ENCODE data around the gene VENTX. TPM values are rescaled to one million over a fixed set of nuclear protein-coding genes. Genes with fewer than 3 reads are reported as not detected.

Gene VENTX
- total RNA-seq, 1 experiment from 2014 or later = 25.0 TPM

- no peak for DNase-seq
- Histone ChIP-seq H3K36me3 (replicated peaks; ENCODE audit: control insufficient read depth, insufficient read depth, low read length) (no peaks in the 10 kb centered on the region), H3K4me3 (ENCODE audit: insufficient read depth, low read depth, low read length) (no peak overlapping the region), H3K27me3 (ENCODE audit: control insufficient read depth, insufficient read depth, low read length) (no peaks in the 10 kb centered on the region)
Measured at GRCh38 chr10:133270773-133271297, 33.2 kb downstream of the VENTX start.

GRCh38 chr10:133271521-133272300, 34.1 kb downstream of the VENTX start:
- peak; percentile 91 for DNase-seq
- Histone ChIP-seq H3K36me3 (replicated peaks; ENCODE audit: control insufficient read depth, insufficient read depth, low read length) (no peaks in the 10 kb centered on the region), H3K4me3 (ENCODE audit: insufficient read depth, low read depth, low read length) (no peak overlapping the region), H3K27me3 (ENCODE audit: control insufficient read depth, insufficient read depth, low read length) (peaks cover 8% of the 10 kb centered on the region)

GRCh38 chr10:133272301-133272963, 34.8 kb downstream of the VENTX start:
- H3K4me3 ChIP-seq (ENCODE audit: insufficient read depth, low read depth, low read length) = no peak overlapping the region
- H3K36me3 ChIP-seq (replicated peaks; ENCODE audit: control insufficient read depth, insufficient read depth, low read length) = no peaks in the 10 kb centered on the region
- DNase-seq = no peak
- peaks cover 8% of the 10 kb centered on the region for H3K27me3 ChIP-seq (ENCODE audit: control insufficient read depth, insufficient read depth, low read length)

GRCh38 chr10:133272964-133273420, 35.3 kb downstream of the VENTX start:
- peaks cover 8% of the 10 kb centered on the region for H3K27me3 ChIP-seq (ENCODE audit: control insufficient read depth, insufficient read depth, low read length)
- no peak for DNase-seq
- no peaks in the 10 kb centered on the region for H3K36me3 ChIP-seq (replicated peaks; ENCODE audit: control insufficient read depth, insufficient read depth, low read length)
- H3K4me3 ChIP-seq (ENCODE audit: insufficient read depth, low read depth, low read length) = no peak overlapping the region

GRCh38 chr10:133273534-133274143, 36.0 kb downstream of the VENTX start:
- no peaks in the 10 kb centered on the region for H3K36me3 ChIP-seq (replicated peaks; ENCODE audit: control insufficient read depth, insufficient read depth, low read length)
- H3K27me3 ChIP-seq (ENCODE audit: control insufficient read depth, insufficient read depth, low read length) = peaks cover 8% of the 10 kb centered on the region
- H3K4me3 ChIP-seq (ENCODE audit: insufficient read depth, low read depth, low read length) = no peak overlapping the region
- DNase-seq = no peak

- peaks cover 3% of the 10 kb centered on the region for H3K36me3 ChIP-seq (replicated peaks; ENCODE audit: control insufficient read depth, insufficient read depth, low read length)
- H3K4me3 ChIP-seq (ENCODE audit: insufficient read depth, low read depth, low read length) = no peak overlapping the region
- DNase-seq = no peak
- peaks cover 8% of the 10 kb centered on the region for H3K27me3 ChIP-seq (ENCODE audit: control insufficient read depth, insufficient read depth, low read length)
Measured at GRCh38 chr10:133274751-133275683, 37.4 kb downstream of the VENTX start.

GRCh38 chr10:133275684-133276092, 38.0 kb downstream of the VENTX start:
- peaks cover 3% of the 10 kb centered on the region for H3K36me3 ChIP-seq (replicated peaks; ENCODE audit: control insufficient read depth, insufficient read depth, low read length)
- DNase-seq = peak; percentile 82
- peaks cover 8% of the 10 kb centered on the region for H3K27me3 ChIP-seq (ENCODE audit: control insufficient read depth, insufficient read depth, low read length)
- H3K4me3 ChIP-seq (ENCODE audit: insufficient read depth, low read depth, low read length) = no peak overlapping the region

GRCh38 chr10:133276100-133276434, 38.4 kb downstream of the VENTX start:
- H3K36me3 ChIP-seq (replicated peaks; ENCODE audit: control insufficient read depth, insufficient read depth, low read length) = peaks cover 3% of the 10 kb centered on the region
- H3K27me3 ChIP-seq (ENCODE audit: control insufficient read depth, insufficient read depth, low read length) = peaks cover 8% of the 10 kb centered on the region
- H3K4me3 ChIP-seq (ENCODE audit: insufficient read depth, low read depth, low read length) = peak overlapping the region; percentile 39; the same call in 1 of the 2 replicates
- peak; percentile 83 for DNase-seq

GRCh38 chr10:133276435-133277201, 39.0 kb downstream of the VENTX start, which contains the start of gene ADAM8:
Gene ADAM8 (minus strand): TSS chr10:133276868. CDS start chr10:133276817, 51 bp downstream.
- Histone ChIP-seq H3K27me3 (ENCODE audit: control insufficient read depth, insufficient read depth, low read length) (peaks cover 8% of the 10 kb centered on the region), H3K4me3 (ENCODE audit: insufficient read depth, low read depth, low read length) (peak within 1 kb of the TSS; percentile 39), H3K36me3 (replicated peaks; ENCODE audit: control insufficient read depth, insufficient read depth, low read length) (peaks cover 3% of the 10 kb centered on the region)
- DNase-seq = peak; percentile 100

GRCh38 chr10:133277277-133277992, 39.8 kb downstream of the VENTX start:
- peaks cover 5% of the 10 kb centered on the region for H3K36me3 ChIP-seq (replicated peaks; ENCODE audit: control insufficient read depth, insufficient read depth, low read length)
- peaks cover 8% of the 10 kb centered on the region for H3K27me3 ChIP-seq (ENCODE audit: control insufficient read depth, insufficient read depth, low read length)
- no peak for DNase-seq
- no peak overlapping the region; the same call in 1 of the 2 replicates for H3K4me3 ChIP-seq (ENCODE audit: insufficient read depth, low read depth, low read length)

- H3K36me3 ChIP-seq (replicated peaks; ENCODE audit: control insufficient read depth, insufficient read depth, low read length) = peaks cover 7% of the 10 kb centered on the region
- H3K27me3 ChIP-seq (ENCODE audit: control insufficient read depth, insufficient read depth, low read length) = peaks cover 8% of the 10 kb centered on the region
- H3K4me3 ChIP-seq (ENCODE audit: insufficient read depth, low read depth, low read length) = no peak overlapping the region
- DNase-seq = no peak
Measured at GRCh38 chr10:133277993-133278576, 40.4 kb downstream of the VENTX start.

GRCh38 chr10:133278577-133279265, 41.1 kb downstream of the VENTX start:
- Histone ChIP-seq H3K27me3 (ENCODE audit: control insufficient read depth, insufficient read depth, low read length) (peaks cover 8% of the 10 kb centered on the region), H3K4me3 (ENCODE audit: insufficient read depth, low read depth, low read length) (no peak overlapping the region), H3K36me3 (replicated peaks; ENCODE audit: control insufficient read depth, insufficient read depth, low read length) (peaks cover 7% of the 10 kb centered on the region)
- no peak for DNase-seq
